Esophagus muscularis mucosa (tissue), 4 donors: ENCODE measurements around the gene CEP68. TPM values are rescaled to one million over a fixed set of nuclear protein-coding genes. Genes with fewer than 3 reads are reported as not detected.

Experiments
- DNase-seq: peaks from one replicate; pipeline ENCODE4 v3.0.0-alpha.2; 2017; ENCODE audit errors: extremely low spot score
- H3K27ac ChIP-seq, 4 donors: fragments of 200-600 bp; sonication (generic); replicated peaks in 1 of 4; 1 replicate in 3 of 4; 2 replicates in 1 of 4; pipeline ENCODE4 v1.5.1; 2016 to 2019; ENCODE audit warnings: mild to moderate bottlenecking in 1 of 4
- H3K27me3 ChIP-seq, 4 donors: fragments of 200-600 bp; sonication (generic); one replicate each; pipeline versions ENCODE4 v1.5.1 to v1.6.0; 2016 to 2019
- H3K36me3 ChIP-seq, 4 donors: fragments of 200-600 bp; sonication (generic); one replicate each; pipeline ENCODE4 v1.5.1; 2016 to 2019
- H3K4me1 ChIP-seq, 4 donors: fragments of 200-600 bp; sonication (generic); one replicate each; pipeline ENCODE4 v1.5.1; 2016 to 2019
- H3K4me3 ChIP-seq, 4 donors: fragments of 200-600 bp; sonication (generic); 1 replicate in 2 of 4; 2 replicates in 2 of 4; pipeline ENCODE4 v1.5.1; 2016 to 2019; ENCODE audit warnings: mild to moderate bottlenecking in 4 of 4, moderate library complexity in 1 of 4
- H3K9me3 ChIP-seq, 4 donors: fragments of 200-600 bp; sonication (generic); 1 replicate in 3 of 4; 2 replicates in 1 of 4; pipeline ENCODE4 v1.5.1; 2016 to 2019
- EP300 ChIP-seq: sonication (generic); formaldehyde crosslinking; IDR thresholded peaks from one replicate; pipeline ENCODE4 v1.6.1; 2017; ENCODE audit warnings: antibody characterized with exemption
- POLR2A ChIP-seq: fragments of 450-650 bp; IDR thresholded peaks from one replicate; pipeline ENCODE4 v1.6.1; 2017; ENCODE audit warnings: antibody characterized with exemption, moderate library complexity, mild to moderate bottlenecking, low read depth
- POLR2AphosphoS5 ChIP-seq, 2 donors: sonication (generic); formaldehyde crosslinking; IDR thresholded peaks; one replicate each; pipeline ENCODE4 v1.6.1; 2017; ENCODE audit warnings: antibody characterized with exemption in 2 of 2
- WGBS: methylation state at CpG from one replicate; pipeline ENCODE4 v1.1.5; 2018; 5-methylcytosine and 5-hydroxymethylcytosine counted together
- intact Hi-C: fragments of 100-400 bp; cut with DNase I; formaldehyde crosslinking; loops from one replicate; pipeline ENCODE4 v1.15.1; 2023
- total RNA-seq, 4 donors: library from RNA; depleted of rRNA; stranded (reverse); fragments of >200 nt; gene quantifications; one replicate each; pipeline versions ENCODE4 v1.1.0 to v1.2.1, GENCODE V29; 2016
- TF ChIP-seq, protein P1 (sequence below), 3 experiments: fragments of 200-600 bp in 2 of 3; fragments of 450-650 bp in 1 of 3; sonication (generic) in 2 of 3; IDR thresholded peaks; one replicate each; pipeline ENCODE4 v1.5.1; 2017 to 2019; ENCODE audit warnings: antibody characterized with exemption in 3 of 3, mild to moderate bottlenecking in 2 of 3, moderate library complexity in 1 of 3

The CEP68 gene
- total RNA-seq, 4 donors from 2014 or later, result 21.6 to 39.3 (median 28.6) TPM

- Histone ChIP-seq H3K27ac (peak overlapping the region; percentile 61 to 70 (median 66)), H3K36me3 (peaks cover 5 to 57% (median 31%) of the 10 kb centered on the region in 4 donors), H3K4me3 (no peak overlapping the region), H3K27me3 (no peaks in the 10 kb centered on the region), H3K9me3 (no peaks in the 10 kb centered on the region), H3K4me1 (peaks cover 68 to 83% (median 73%) of the 10 kb centered on the region in 4 donors)
- WGBS, result 62% methylated on average over 4 of the region's 8 CpGs
- DNase-seq, result no peak
- intact Hi-C loops, result loop anchor here (5.0 kb wide), 1 partner anchor 57 kb away; no protein-coding TSS in a partner anchor
- TF ChIP-seq POLR2A (no peak), POLR2AphosphoS5 (IDR thresholded peaks at IDR 0.05) (peak; percentile 22 to 50)
- TF ChIP-seq, protein P1, sequence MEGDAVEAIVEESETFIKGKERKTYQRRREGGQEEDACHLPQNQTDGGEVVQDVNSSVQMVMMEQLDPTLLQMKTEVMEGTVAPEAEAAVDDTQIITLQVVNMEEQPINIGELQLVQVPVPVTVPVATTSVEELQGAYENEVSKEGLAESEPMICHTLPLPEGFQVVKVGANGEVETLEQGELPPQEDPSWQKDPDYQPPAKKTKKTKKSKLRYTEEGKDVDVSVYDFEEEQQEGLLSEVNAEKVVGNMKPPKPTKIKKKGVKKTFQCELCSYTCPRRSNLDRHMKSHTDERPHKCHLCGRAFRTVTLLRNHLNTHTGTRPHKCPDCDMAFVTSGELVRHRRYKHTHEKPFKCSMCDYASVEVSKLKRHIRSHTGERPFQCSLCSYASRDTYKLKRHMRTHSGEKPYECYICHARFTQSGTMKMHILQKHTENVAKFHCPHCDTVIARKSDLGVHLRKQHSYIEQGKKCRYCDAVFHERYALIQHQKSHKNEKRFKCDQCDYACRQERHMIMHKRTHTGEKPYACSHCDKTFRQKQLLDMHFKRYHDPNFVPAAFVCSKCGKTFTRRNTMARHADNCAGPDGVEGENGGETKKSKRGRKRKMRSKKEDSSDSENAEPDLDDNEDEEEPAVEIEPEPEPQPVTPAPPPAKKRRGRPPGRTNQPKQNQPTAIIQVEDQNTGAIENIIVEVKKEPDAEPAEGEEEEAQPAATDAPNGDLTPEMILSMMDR (IDR thresholded peaks at IDR 0.05), result peak; percentile 39 to 55 (median 52)
Observed at GRCh38 chr2:65070172-65070830, 14.1 kb downstream of the CEP68 start.

DNA sequence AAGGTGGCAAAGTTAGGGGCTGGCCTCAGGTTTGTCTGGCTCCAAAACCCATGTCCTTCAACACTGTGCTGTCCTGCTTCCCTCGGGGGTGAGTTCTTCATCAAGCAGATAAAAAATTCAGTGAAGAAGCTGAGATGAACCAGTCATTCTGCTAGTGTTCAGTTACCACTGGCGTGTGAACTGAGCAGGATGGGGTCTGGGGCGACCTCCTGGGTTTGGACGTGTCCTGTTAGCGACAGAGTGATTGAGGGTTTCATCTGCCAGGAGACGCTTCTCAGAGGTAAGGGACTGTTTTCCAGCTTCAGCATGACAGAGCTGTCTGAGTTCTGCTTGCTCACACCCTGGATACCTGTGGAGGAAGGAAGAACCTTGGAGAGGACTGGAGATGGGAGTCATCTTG lies 14.6 kb downstream of the CEP68 start:
- intact Hi-C loops, result loop anchor here (5.0 kb wide), 1 partner anchor 56 kb away; no protein-coding TSS in a partner anchor
- Histone ChIP-seq H3K9me3 (no peaks in the 10 kb centered on the region), H3K4me1 (peaks cover 68 to 83% (median 73%) of the 10 kb centered on the region in 4 donors), H3K27ac (peak overlapping the region; percentile 25 to 70 (median 66)), H3K4me3 (no peak overlapping the region), H3K36me3 (peaks cover 5 to 57% (median 31%) of the 10 kb centered on the region in 4 donors), H3K27me3 (no peaks in the 10 kb centered on the region)
- TF ChIP-seq EP300 (no peak), POLR2AphosphoS5 (IDR thresholded peaks at IDR 0.05) (no peak), POLR2A (no peak)
- TF ChIP-seq, protein P1 (IDR thresholded peaks at IDR 0.05), result no peak
- no peak for DNase-seq
- WGBS, result 97% methylated on average over 6 of the region's 6 CpGs

DNA sequence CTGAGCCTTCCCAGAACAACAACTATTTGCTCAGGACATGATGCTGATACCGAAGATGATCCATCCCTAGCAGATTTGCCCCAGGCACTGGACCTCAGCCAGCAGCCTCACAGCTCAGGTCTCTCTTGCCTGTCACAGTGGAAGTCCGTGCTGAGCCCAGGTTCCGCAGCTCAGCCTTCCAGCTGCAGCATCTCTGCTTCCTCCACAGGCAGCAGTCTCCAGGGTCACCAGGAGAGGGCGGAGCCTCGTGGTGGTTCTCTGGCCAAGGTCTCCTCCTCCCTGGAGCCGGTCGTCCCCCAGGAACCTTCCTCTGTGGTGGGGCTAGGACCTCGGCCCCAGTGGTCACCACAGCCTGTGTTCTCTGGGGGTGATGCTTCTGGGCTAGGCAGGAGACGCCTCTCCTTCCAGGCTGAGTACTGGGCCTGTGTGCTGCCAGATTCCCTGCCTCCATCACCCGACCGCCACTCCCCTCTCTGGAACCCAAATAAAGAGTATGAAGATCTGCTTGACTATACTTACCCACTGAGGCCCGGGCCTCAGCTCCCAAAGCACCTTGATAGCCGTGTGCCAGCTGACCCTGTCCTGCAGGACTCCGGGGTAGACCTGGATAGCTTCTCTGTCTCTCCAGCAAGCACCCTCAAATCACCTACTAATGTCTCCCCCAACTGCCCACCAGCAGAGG lies 15.4 kb downstream of the CEP68 start:
- peaks cover 70 to 87% (median 76%) of the 10 kb centered on the region in 4 donors for H3K4me1 ChIP-seq
- H3K27me3 ChIP-seq, result no peaks in the 10 kb centered on the region
- intact Hi-C loops, result loop anchor here (5.0 kb wide), 1 partner anchor 56 kb away; no protein-coding TSS in a partner anchor
- no peak overlapping the region for H3K4me3 ChIP-seq
- 93% methylated on average over 6 of the region's 14 CpGs for WGBS
- no peaks in the 10 kb centered on the region for H3K9me3 ChIP-seq
- TF ChIP-seq, protein P1 (IDR thresholded peaks at IDR 0.05), result peak in 2 of 3 experiments; percentile 18 to 20
- TF ChIP-seq POLR2A, result no peak
- DNase-seq, result no peak
- H3K27ac ChIP-seq, result peak overlapping the region in 3 of 4 donors; percentile 64 to 70 (median 67)
- H3K36me3 ChIP-seq, result peaks cover 5 to 57% (median 31%) of the 10 kb centered on the region in 4 donors

- no peaks in the 10 kb centered on the region for H3K9me3 ChIP-seq
- H3K27me3 ChIP-seq, result no peaks in the 10 kb centered on the region
- intact Hi-C loops, result loop anchor here (5.0 kb wide), 1 partner anchor 55 kb away; no protein-coding TSS in a partner anchor
- no peak for TF ChIP-seq EP300
- TF ChIP-seq POLR2A, result no peak
- no peak for TF ChIP-seq POLR2AphosphoS5 (IDR thresholded peaks at IDR 0.05)
- TF ChIP-seq, protein P1 (IDR thresholded peaks at IDR 0.05), result no peak
- 92% methylated on average over 18 of the region's 20 CpGs for WGBS
- H3K36me3 ChIP-seq, result peaks cover 5 to 61% (median 35%) of the 10 kb centered on the region in 4 donors
- no peak overlapping the region for H3K4me3 ChIP-seq
- peaks cover 70 to 85% (median 77%) of the 10 kb centered on the region in 4 donors for H3K4me1 ChIP-seq
- H3K27ac ChIP-seq, result peak overlapping the region in 3 of 4 donors; percentile 5 to 70 (median 67)
- DNase-seq, result no peak
Observed at GRCh38 chr2:65072181-65072970, 16.2 kb downstream of the CEP68 start.
